Measurements from ENCODE around the gene CCDC80.
A peak's percentile ranks its signal among the peaks of the same experiment; 100 is the strongest.

Gene CCDC80

GRCh38 chr3:112654492-112654891 lies 13.5 kb upstream of the CCDC80 start:
- DNase-seq, result no peak

- no peak for DNase-seq
These were observed 12.9 kb upstream of the CCDC80 start for GRCh38 chr3:112653881-112654300.

GRCh38 chr3:112653209-112653871 lies 12.4 kb upstream of the CCDC80 start:
- no peak for DNase-seq

GRCh38 chr3:112651516-112651915 lies 10.6 kb upstream of the CCDC80 start:
- no peak for DNase-seq

- DNase-seq, result no peak
These were observed 10.1 kb upstream of the CCDC80 start for GRCh38 chr3:112651071-112651470.

- DNase-seq, result no peak
These were observed 9.5 kb upstream of the CCDC80 start for GRCh38 chr3:112650482-112650881.

GRCh38 chr3:112649478-112649735 lies 8.5 kb upstream of the CCDC80 start:
- DNase-seq, result no peak

- no peak for DNase-seq
These were observed 6.2 kb upstream of the CCDC80 start for GRCh38 chr3:112647122-112647521.

GRCh38 chr3:112646623-112647022 lies 5.7 kb upstream of the CCDC80 start:
- DNase-seq, result no peak

- no peak for DNase-seq
These were observed 3.5 kb upstream of the CCDC80 start for GRCh38 chr3:112644453-112644852.

GRCh38 chr3:112643621-112644240 lies 2.8 kb upstream of the CCDC80 start:
- no peak for DNase-seq

GRCh38 chr3:112642912-112643506 lies 2.1 kb upstream of the CCDC80 start:
- DNase-seq, result peak; percentile 82 to 85

- DNase-seq, result no peak
These were observed 540 bp downstream of the CCDC80 start for GRCh38 chr3:112640276-112640929.

GRCh38 chr3:112639455-112640225 lies 1.3 kb downstream of the CCDC80 start:
- DNase-seq, result no peak

- no peak for DNase-seq
These were observed 2.5 kb downstream of the CCDC80 start for GRCh38 chr3:112638327-112639020.

- DNase-seq, result no peak
These were observed 3.2 kb downstream of the CCDC80 start for GRCh38 chr3:112637700-112638099.

- no peak for DNase-seq
These were observed 5.3 kb downstream of the CCDC80 start for GRCh38 chr3:112635674-112636073.

- DNase-seq, result no peak
These were observed 6.0 kb downstream of the CCDC80 start for GRCh38 chr3:112634786-112635541.

GRCh38 chr3:112633757-112634156 lies 7.2 kb downstream of the CCDC80 start:
- DNase-seq, result no peak

- no peak for DNase-seq
These were observed 7.8 kb downstream of the CCDC80 start for GRCh38 chr3:112633191-112633590.

GRCh38 chr3:112632596-112632995 lies 8.3 kb downstream of the CCDC80 start:
- no peak for DNase-seq

GRCh38 chr3:112631257-112631656 lies 9.7 kb downstream of the CCDC80 start:
- no peak for DNase-seq
